GM12875 (cell line): ENCODE results near the gene MYOM1.

ENCODE experiments used
- H3K4me3 ChIP-seq: one replicate; pipeline ENCODE4 v1.5.1; 2011; ENCODE audit warnings: low read depth, low read length, control low read depth
- CTCF ChIP-seq: IDR thresholded peaks from 2 replicates; pipeline ENCODE4 v1.5.1; 2011; ENCODE audit warnings: low read depth, mild to moderate bottlenecking, control low read depth, inconsistent platforms, low read length, moderate library complexity, borderline replicate concordance; ENCODE audit not compliant: insufficient read depth

The MYOM1 gene

GRCh38 chr18:3159830-3160229 is 59.9 kb downstream of the MYOM1 start:
- no peak overlapping the region for H3K4me3 ChIP-seq
- TF ChIP-seq CTCF: no peak

DNA sequence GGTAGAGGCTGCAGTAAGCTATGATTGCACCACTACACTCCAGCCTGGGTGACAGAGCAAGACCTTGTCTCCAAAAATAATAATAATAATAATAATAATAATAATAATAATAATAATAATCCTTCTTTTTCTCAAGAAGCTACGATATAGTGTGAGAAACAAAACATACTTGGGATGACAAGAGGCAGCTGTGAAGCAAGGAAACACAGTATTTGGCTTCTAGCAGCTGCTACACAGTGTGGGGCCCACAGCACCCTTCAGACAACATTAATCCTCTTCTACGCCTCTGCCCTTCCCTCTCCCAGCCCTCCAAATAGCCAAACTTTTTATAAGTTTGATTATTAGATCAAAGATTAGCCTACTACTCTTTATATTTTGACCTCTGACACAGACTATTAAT is 62.2 kb downstream of the MYOM1 start:
- TF ChIP-seq CTCF: no peak
- H3K4me3 ChIP-seq: no peak overlapping the region

- no peak for TF ChIP-seq CTCF
Measured at GRCh38 chr18:3157086-3157485, 62.7 kb downstream of the MYOM1 start.

DNA sequence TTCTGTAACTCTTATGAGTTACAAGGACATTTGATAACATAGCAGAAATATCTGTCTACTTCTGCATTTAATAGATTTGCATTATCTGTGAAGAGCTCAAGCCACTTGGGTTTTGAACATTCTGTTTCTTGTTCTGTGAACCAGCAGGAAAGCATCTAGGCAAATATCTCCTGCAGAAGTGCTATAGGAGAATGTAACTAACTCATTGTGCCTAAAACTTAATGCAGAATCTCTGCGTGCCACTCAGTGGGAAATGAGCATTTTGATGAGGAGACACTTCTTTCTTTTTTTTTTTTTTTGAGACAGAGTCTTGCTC is 63.5 kb downstream of the MYOM1 start:
- no peak for TF ChIP-seq CTCF
- no peak overlapping the region for H3K4me3 ChIP-seq

More at GRCh38 chr18:3157086-3157485, 62.7 kb downstream of the MYOM1 start:
- no peak overlapping the region for H3K4me3 ChIP-seq

GRCh38 chr18:3154214-3154613 is 65.6 kb downstream of the MYOM1 start:
- no peak for TF ChIP-seq CTCF
- no peak overlapping the region for H3K4me3 ChIP-seq

DNA sequence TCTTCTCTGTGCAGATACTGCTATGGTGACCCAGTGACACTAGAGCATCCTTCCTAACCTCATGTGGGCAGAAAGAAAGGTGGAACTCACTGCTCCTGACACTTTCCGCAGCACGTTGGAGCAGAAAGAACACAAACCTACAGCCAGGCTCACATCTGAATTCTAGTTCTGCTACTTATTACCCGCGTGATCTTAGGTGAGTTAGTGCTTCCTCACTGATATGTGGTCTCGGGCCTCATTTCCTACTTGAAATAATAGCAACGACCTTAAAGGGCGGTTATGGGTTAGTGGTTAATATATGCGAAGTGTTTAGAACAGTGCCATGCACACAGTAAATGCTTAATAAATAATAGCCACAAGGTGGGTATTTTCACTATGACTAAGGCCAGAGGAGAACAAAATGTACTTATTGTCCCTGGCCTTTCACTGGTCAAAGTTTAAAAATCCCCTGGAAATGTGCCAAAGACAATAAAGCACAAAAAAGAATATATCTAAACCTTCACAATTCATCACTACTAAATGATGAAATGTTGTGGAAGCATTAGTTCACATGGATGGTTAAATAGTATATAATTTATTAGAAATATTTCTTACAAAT is 66.6 kb downstream of the MYOM1 start:
- no peak for TF ChIP-seq CTCF
- no peak overlapping the region for H3K4me3 ChIP-seq

DNA sequence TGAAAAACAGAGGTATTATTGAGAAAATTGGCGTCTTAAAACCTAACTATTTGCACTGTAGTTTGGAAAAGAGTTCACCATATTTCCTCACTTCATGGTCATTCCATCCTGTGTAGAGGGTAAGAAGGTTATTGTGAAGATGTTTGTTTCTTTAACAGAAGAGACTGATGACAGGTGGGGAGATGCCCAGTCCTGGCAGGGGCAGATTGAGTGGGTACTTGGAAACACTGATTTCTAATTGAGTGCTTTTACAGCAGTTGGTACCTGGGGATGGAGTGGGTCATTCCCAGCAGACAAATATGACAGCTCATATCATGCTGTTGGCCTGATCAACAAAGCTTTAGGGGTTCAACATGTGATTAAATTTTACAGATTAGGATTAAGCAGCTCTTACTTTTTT is 67.5 kb downstream of the MYOM1 start:
- no peak for TF ChIP-seq CTCF
- no peak overlapping the region for H3K4me3 ChIP-seq
